ENCODE data around the gene KANSL1. TPM values are rescaled to one million over a fixed set of nuclear protein-coding genes. Genes with fewer than 3 reads are reported as not detected.

KANSL1 gene
- total and polyA plus RNA-seq, 2 donors (not counting 1 experiment from before 2014, with no cell fraction given), result 36.8 to 233 TPM

DNA sequence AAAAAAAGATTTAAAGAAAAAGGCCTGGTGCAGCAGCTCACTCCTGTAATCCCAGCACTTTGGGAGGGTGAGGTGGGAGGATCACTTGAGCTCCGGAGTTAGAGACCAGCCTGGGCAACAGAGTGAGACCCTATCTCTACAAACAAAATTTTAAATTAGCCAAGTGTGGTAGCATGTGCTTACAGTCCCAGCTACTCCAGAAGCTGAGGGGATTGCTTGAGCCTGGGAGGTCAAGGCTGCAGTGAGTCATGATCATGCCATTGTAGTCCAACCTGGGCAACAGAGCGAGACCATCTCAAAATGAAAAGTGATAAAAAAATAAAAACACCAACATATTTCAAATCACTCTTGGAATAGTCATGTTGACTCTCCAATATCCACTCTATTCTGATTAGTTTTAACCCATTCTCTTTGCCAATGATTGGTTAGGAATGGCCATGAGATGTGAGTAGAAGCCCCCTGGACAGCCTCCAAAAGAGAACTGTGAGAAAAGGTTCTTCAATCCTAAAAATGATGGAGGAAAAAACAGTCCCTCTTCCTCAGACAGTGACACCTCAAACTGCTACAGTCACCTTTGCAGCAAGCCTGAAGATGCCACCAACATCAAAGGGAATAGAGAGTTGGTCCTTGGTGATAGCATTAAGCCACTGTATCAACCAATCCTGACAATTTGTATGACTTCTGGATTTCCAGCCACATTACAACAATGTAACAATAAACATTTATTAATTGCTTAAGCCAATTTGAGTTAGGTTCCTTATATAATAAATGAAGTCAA lies 2.9 kb upstream of the KANSL1 start:
- ChIA-PET POLR2A (no interaction called here), CTCF (interaction anchor here (1.1 to 2.0 kb wide), 3 partner anchors 9 to 17 kb away, joined by 3 to 24 read pairs (median 5); no protein-coding TSS in a partner anchor)
- Mint-ChIP-seq H3K27ac (no peak overlapping the region), H3K4me3 (no peak overlapping the region), H3K4me1 (peaks cover 29% of the 10 kb centered on the region), H3K27me3 (no peaks in the 10 kb centered on the region), H3K9me3 (ENCODE audit: insufficient read depth) (no peaks in the 10 kb centered on the region)
- no peaks in the 10 kb centered on the region for H3K27me3 ChIP-seq (replicated peaks in 1 of 4; ENCODE audit: control extremely low read depth in 1 of 4, control insufficient read depth in 3 of 4, insufficient read depth in 4 of 4, low read length in 3 of 4)
- H3K4me3 ChIP-seq (ENCODE audit: control extremely low read depth in 1 of 5, extremely low read depth in 1 of 5, insufficient read depth in 1 of 5, low read depth in 2 of 5, low read length in 4 of 5), result no peak overlapping the region
- H2AFZ ChIP-seq (ENCODE audit: insufficient read depth, low read depth, low read length, poor library complexity, severe bottlenecking), result no peak overlapping the region
- peaks cover 70% of the 10 kb centered on the region for H3K79me2 ChIP-seq (ENCODE audit: control insufficient read depth, insufficient read depth, low read length)
- peaks cover 11 to 14% of the 10 kb centered on the region in 2 donors for H3K4me1 ChIP-seq (ENCODE audit: control insufficient read depth in 2 of 2, insufficient read depth in 2 of 2, low read length in 2 of 2)
- TF ChIP-seq EZH2 (IDR thresholded peaks at IDR 0.05; ENCODE audit: borderline replicate concordance, insufficient read depth, low read depth, low read length, poor library complexity, severe bottlenecking), result no peak
- TF ChIP-seq, protein P1, sequence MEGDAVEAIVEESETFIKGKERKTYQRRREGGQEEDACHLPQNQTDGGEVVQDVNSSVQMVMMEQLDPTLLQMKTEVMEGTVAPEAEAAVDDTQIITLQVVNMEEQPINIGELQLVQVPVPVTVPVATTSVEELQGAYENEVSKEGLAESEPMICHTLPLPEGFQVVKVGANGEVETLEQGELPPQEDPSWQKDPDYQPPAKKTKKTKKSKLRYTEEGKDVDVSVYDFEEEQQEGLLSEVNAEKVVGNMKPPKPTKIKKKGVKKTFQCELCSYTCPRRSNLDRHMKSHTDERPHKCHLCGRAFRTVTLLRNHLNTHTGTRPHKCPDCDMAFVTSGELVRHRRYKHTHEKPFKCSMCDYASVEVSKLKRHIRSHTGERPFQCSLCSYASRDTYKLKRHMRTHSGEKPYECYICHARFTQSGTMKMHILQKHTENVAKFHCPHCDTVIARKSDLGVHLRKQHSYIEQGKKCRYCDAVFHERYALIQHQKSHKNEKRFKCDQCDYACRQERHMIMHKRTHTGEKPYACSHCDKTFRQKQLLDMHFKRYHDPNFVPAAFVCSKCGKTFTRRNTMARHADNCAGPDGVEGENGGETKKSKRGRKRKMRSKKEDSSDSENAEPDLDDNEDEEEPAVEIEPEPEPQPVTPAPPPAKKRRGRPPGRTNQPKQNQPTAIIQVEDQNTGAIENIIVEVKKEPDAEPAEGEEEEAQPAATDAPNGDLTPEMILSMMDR (IDR thresholded peaks at IDR 0.05), result no peak
- ATAC-seq (ENCODE audit: low read depth) (no peak), DNase-seq (no peak)
- no peak overlapping the region for H3K4me2 ChIP-seq (replicated peaks; ENCODE audit: low read depth, low read length, poor library complexity, severe bottlenecking)
- H3K36me3 ChIP-seq (replicated peaks in 1 of 2; ENCODE audit: control extremely low read depth in 1 of 2, control insufficient read depth in 1 of 2, extremely low read depth in 1 of 2, insufficient read depth in 2 of 2, low read length in 1 of 2), result no peaks in the 10 kb centered on the region
- peaks cover 5% of the 10 kb centered on the region for H4K20me1 ChIP-seq (ENCODE audit: control insufficient read depth, insufficient read depth, low read length, poor library complexity, severe bottlenecking)
- intact Hi-C loops (cut with micrococcal nuclease), result loop anchor here (1.0 to 10.0 kb wide), 4 partner anchors 17 to 1131 kb away; partner anchors contain the start of genes EFCAB13 and NMT1
- WGBS (ENCODE audit: insufficient coverage), result no CpG with 5 or more reads among the region's 2 CpGs
- no peak overlapping the region for H3K9ac ChIP-seq (ENCODE audit: low read length)
- H3K27ac ChIP-seq (ENCODE audit: low read length in 2 of 2), result no peak overlapping the region
- no peaks in the 10 kb centered on the region for H3K9me3 ChIP-seq (ENCODE audit: control extremely low read depth in 1 of 3, control insufficient read depth in 2 of 3, insufficient read depth in 1 of 3, low read length in 2 of 3)
